ENCODE data around the gene PHF3. TPM values are rescaled to one million over a fixed set of nuclear protein-coding genes. Genes with fewer than 3 reads are reported as not detected.
A peak's percentile ranks its signal among the peaks of the same experiment; 100 is the strongest.

The PHF3 gene
- total RNA-seq, 1 experiment from 2014 or later: 21.8 TPM

- CTCF ChIA-PET: interaction anchor here (0.5 to 2.1 kb wide), 4 partner anchors 166 to 251 kb away, joined by 3 to 23 read pairs (median 12); no protein-coding TSS in a partner anchor
- peak; percentile 65 for DNase-seq
- H3K4me2 ChIP-seq (ENCODE audit: low read length): peak overlapping the region; percentile 94
- POLR2A ChIA-PET (ENCODE audit: unreplicated experiment): no interaction called here
- H3K79me2 ChIP-seq (ENCODE audit: low read length): no peaks in the 10 kb centered on the region
- H3K4me3 ChIP-seq (ENCODE audit: low read length): peak overlapping the region; percentile 87
- H3K9me3 ChIP-seq (ENCODE audit: low read length): no peaks in the 10 kb centered on the region
- no peaks in the 10 kb centered on the region for H3K9me2 ChIP-seq (replicated peaks; ENCODE audit: low read length)
- no peaks in the 10 kb centered on the region for H3K27me3 ChIP-seq (ENCODE audit: low read length)
- H4K20me1 ChIP-seq (ENCODE audit: low read length): no peaks in the 10 kb centered on the region
- TF ChIP-seq EZH2 (IDR thresholded peaks at IDR 0.05; ENCODE audit: low read length, unreplicated experiment) (no peak), CTCF (conservative IDR thresholded peaks at IDR 0.05; ENCODE audit: low read depth, low read length) (peak; percentile 80)
- intact Hi-C loops (cut with micrococcal nuclease): loop anchor here (1.0 to 2.0 kb wide), 3 partner anchors 166 to 246 kb away; no protein-coding TSS in a partner anchor
- peaks cover 6% of the 10 kb centered on the region; the same call in 1 of the 2 replicates for H3K4me1 ChIP-seq (ENCODE audit: insufficient read depth, low read length)
- peak overlapping the region; percentile 100 for H2AFZ ChIP-seq (ENCODE audit: low read length)
- peak; percentile 95 for ATAC-seq
- no peaks in the 10 kb centered on the region for H3K36me3 ChIP-seq (ENCODE audit: low read depth, low read length)
- BruUV-seq (replicated peaks): no TSS peak
- H3K27ac ChIP-seq (ENCODE audit: low read length): no peak overlapping the region
- no peaks in the 10 kb centered on the region for H3F3A ChIP-seq (ENCODE audit: low read length, unreplicated experiment)
- peak overlapping the region; percentile 42; the same call in 1 of the 2 replicates for H3K9ac ChIP-seq (ENCODE audit: low read length)
Observed at GRCh38 chr6:63598049-63599036, 37.3 kb upstream of the PHF3 start.

- no peak for DNase-seq
- Histone ChIP-seq H3K27ac (ENCODE audit: low read length) (no peak overlapping the region), H3K36me3 (ENCODE audit: low read depth, low read length) (no peaks in the 10 kb centered on the region), H3K4me2 (ENCODE audit: low read length) (peak overlapping the region; percentile 94), H4K20me1 (ENCODE audit: low read length) (no peaks in the 10 kb centered on the region), H3K9ac (ENCODE audit: low read length) (no peak overlapping the region), H3K9me2 (replicated peaks; ENCODE audit: low read length) (no peaks in the 10 kb centered on the region), H3K27me3 (ENCODE audit: low read length) (no peaks in the 10 kb centered on the region), H2AFZ (ENCODE audit: low read length) (peak overlapping the region; percentile 100), H3K4me1 (ENCODE audit: insufficient read depth, low read length) (peaks cover 6% of the 10 kb centered on the region; the same call in 1 of the 2 replicates), H3K4me3 (ENCODE audit: low read length) (no peak overlapping the region; the same call in 1 of the 2 replicates), H3F3A (ENCODE audit: low read length, unreplicated experiment) (no peaks in the 10 kb centered on the region), H3K79me2 (ENCODE audit: low read length) (no peaks in the 10 kb centered on the region), H3K9me3 (ENCODE audit: low read length) (no peaks in the 10 kb centered on the region)
- POLR2A ChIA-PET (ENCODE audit: unreplicated experiment): no interaction called here
- intact Hi-C loops (cut with micrococcal nuclease): loop anchor here (2.0 kb wide), 2 partner anchors 166 to 204 kb away; no protein-coding TSS in a partner anchor
- BruUV-seq (replicated peaks): no TSS peak
- ATAC-seq: no peak
- CTCF ChIA-PET: interaction anchor here (0.5 to 2.1 kb wide), 5 partner anchors 165 to 252 kb away, joined by 3 to 23 read pairs (median 11); no protein-coding TSS in a partner anchor
- no peak for TF ChIP-seq CTCF (conservative IDR thresholded peaks at IDR 0.05; ENCODE audit: low read depth, low read length)
Observed at GRCh38 chr6:63599243-63599642, 36.4 kb upstream of the PHF3 start.

- H3K79me2 ChIP-seq (ENCODE audit: low read length): no peaks in the 10 kb centered on the region
- POLR2A ChIA-PET (ENCODE audit: unreplicated experiment): no interaction called here
- H3K4me3 ChIP-seq (ENCODE audit: low read length): no peak overlapping the region
- intact Hi-C loops (cut with micrococcal nuclease): no loop called here
- no peak overlapping the region for H3K4me2 ChIP-seq (ENCODE audit: low read length)
- DNase-seq (no peak), ATAC-seq (no peak)
- H3K27me3 ChIP-seq (ENCODE audit: low read length): no peaks in the 10 kb centered on the region
- TF ChIP-seq EZH2 (IDR thresholded peaks at IDR 0.05; ENCODE audit: low read length, unreplicated experiment): no peak
- no peak for TF ChIP-seq EZH2phosphoT487 (IDR thresholded peaks at IDR 0.05; ENCODE audit: borderline replicate concordance, low read length)
- no peak for TF ChIP-seq CTCF (conservative IDR thresholded peaks at IDR 0.05; ENCODE audit: low read depth, low read length)
- H2AFZ ChIP-seq (ENCODE audit: low read length): no peak overlapping the region
- no peaks in the 10 kb centered on the region for H3K9me3 ChIP-seq (ENCODE audit: low read length)
- CTCF ChIA-PET: interaction anchor here (0.6 kb wide), 1 partner anchor 198 kb away, joined by 4 read pairs; no protein-coding TSS in a partner anchor
- BruUV-seq (replicated peaks): no TSS peak
- no peaks in the 10 kb centered on the region for H3F3A ChIP-seq (ENCODE audit: low read length, unreplicated experiment)
- no peaks in the 10 kb centered on the region for H3K36me3 ChIP-seq (ENCODE audit: low read depth, low read length)
- H3K27ac ChIP-seq (ENCODE audit: low read length): no peak overlapping the region
- H3K4me1 ChIP-seq (ENCODE audit: insufficient read depth, low read length): peaks cover 6% of the 10 kb centered on the region; the same call in 1 of the 2 replicates
- no peaks in the 10 kb centered on the region for H3K9me2 ChIP-seq (replicated peaks; ENCODE audit: low read length)
- no peaks in the 10 kb centered on the region for H4K20me1 ChIP-seq (ENCODE audit: low read length)
- H3K9ac ChIP-seq (ENCODE audit: low read length): no peak overlapping the region
Observed at GRCh38 chr6:63600136-63600535, 35.5 kb upstream of the PHF3 start.

Data from PC-3 (cell line).